Endothelial cell of hepatic sinusoid (primary cell): ENCODE measurements around the gene ASIC2.

ENCODE experiments used
- in situ Hi-C: cut with HindIII; loops from 2 replicates; pipeline ENCODE4 v1.10.0; 2017; ENCODE audit warnings: low sequenced_read_pairs

ASIC2 gene

DNA sequence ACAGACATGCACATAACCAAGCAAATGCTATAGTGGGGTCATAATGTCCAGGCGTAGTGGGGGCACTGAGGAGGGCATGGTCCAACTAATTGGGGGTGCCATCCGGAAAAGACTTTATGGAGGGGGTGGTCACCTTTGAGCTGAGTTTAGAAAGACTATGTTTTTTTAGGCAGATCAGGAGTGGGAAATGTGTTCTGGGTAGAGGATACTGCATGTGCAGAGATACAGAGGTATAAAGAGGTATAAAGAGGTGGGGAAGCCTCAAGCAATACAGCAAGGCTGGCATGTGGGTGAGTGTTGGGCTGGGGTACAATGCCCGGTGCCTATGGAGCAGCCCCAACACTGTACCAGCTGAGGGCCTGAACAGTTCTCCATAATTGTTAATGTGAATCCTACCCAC, 248.3 kb downstream of the ASIC2 start:
- in situ Hi-C loops, result no loop called here

DNA sequence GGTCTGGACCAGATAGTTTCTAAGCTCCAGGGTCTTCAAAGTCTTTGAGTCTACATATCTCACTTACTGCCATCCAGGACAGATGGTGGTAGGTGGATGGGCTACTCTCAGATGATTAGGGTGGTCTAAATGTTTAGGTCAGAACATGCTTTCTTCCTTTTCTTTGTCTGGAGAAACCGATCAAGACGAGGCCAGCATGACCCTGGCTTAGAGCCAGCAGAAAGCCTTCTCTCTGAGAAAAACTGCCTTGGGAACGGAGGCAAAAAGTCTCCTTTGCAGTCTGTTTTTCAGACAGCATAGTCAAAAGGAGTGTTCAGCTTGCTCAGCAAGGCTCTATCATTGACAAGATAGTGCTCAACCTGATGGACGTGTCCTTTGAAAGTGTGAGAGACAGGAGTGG, 252.6 kb downstream of the ASIC2 start:
- in situ Hi-C loops, result no loop called here

DNA sequence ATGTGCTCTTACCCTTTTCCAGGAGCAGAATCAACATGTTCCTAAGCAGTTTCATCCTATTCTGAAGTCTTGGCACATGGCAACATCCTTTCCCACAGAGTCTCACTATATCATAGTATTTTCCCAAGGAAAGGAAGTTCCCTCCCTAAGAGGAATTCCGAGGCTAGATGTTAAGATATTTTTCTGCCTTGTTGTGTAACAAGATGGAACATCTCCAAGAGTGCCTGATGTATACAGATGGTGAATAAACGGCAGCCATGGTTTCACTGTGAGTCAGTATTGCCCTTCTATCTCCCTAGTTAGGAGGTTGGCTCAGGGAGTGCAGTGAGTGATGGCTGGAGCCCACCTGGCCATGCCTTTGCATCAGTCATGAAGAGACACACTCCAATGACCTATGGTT, 253.2 kb downstream of the ASIC2 start:
- in situ Hi-C loops, result no loop called here

DNA sequence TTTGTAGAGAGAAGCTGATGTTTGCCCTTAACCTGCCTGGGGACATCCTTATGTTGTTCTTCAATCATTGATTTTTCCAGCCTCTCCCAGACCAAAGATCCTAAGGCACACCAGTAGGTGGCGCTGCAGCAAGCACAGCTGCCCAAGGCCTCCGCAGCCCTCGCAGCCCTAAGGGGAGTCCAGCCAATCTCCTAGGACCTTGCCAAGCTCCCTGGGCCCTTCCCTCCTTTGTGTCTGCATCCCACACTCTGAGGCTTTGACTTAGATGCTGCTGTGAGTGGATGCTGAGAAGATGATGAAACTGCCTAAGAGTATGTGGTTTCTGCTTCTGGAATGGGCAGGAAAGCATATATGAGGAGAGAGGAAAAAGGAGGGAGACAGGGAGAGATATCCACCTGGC, 254.4 kb downstream of the ASIC2 start:
- in situ Hi-C loops, result no loop called here

DNA sequence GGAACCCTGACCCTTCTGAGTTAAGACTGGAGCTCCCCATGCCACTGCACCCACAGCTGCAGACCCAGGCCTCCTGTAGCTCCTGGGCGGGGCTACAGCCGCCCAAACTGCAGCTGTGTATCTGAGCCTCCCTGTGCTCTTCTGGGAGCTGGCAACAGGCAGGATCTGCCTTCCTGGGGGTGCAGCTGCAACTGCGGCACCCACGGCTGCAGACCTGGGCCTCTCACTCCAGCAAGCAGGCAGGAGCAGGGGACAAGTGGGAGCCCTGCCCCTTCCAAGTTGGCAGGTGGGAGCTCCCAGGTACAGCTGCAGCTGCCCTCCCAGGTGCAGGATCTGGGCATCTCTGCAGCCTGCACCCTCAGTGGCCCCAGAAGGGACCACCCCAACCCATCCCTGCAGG, 259.9 kb downstream of the ASIC2 start:
- in situ Hi-C loops, result no loop called here

DNA sequence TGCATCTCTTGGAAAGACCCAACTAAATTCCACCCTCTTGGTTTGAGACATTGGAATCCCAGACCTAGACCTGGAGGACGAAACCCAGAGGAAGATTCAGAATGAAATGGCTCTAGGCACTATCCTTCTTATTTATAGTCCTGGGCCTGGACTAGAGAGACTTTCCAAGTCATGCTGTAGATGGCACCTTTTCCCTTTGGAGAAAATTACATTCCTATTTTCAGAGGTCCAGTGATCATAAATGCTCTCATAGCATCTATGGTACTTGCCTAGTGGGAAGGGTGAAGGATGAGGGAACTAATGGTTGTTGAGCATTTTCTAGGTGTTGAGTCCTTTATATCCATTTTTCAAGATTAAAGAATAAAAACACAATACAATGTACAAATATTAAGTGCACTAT, 264.3 kb downstream of the ASIC2 start:
- in situ Hi-C loops, result no loop called here

DNA sequence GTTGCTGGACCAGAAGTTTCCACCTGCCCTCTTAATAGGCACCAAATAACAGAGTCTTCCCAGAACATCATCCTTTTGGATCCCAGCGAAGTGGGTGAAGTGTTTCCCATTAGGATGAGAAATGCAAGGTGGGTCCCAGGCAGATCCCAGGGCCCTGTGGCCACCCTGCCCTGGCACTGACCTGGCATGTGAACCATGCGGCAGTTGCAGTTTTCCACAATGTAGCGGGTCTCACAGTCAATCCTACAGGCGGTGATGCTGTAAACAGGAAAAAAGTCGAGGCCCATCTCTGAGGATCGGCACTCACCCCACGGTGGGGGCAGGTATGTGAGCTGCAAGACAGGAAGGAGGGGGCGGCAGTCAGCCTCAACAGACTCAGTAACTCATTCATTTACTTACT, 265.0 kb downstream of the ASIC2 start:
- in situ Hi-C loops, result no loop called here

DNA sequence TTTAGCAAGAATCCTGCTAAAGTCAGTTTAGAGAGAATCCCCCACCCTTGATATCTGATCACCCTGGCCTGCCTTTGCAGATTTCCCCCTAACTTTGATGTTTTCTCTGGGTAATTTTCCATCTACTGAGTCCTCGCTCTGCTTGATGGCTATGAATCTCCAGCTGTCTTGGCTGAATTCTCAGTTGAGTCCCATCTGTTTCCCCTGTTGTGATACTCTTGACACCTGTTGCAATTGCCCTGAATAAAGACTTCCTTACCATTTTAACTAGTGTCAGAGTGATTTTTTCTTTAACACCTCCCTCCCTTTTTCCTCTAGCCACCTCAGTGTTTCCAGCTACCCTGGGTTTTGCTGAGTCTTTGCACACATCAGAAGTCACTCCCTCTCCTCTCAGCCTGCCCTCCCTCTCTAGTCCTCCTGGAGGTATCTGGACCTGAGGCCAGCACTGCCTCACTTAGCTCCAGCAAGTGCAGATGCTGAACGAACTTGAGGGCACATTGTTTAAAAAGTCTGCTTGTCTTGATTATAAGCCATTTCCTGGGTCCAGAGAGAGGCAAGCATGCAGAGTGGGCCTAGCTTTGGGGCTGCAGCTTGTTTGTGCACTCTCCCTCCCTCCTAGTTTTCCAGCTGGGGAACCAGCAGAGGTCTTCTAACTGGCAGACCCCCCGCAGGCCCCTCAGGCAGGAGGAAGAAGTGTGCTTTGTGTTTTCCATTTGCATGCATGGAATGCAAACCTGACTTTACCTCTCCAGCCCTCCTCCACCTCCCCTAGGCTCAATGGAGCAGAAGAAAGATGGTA, 268.2 kb downstream of the ASIC2 start:
- in situ Hi-C loops, result no loop called here

DNA sequence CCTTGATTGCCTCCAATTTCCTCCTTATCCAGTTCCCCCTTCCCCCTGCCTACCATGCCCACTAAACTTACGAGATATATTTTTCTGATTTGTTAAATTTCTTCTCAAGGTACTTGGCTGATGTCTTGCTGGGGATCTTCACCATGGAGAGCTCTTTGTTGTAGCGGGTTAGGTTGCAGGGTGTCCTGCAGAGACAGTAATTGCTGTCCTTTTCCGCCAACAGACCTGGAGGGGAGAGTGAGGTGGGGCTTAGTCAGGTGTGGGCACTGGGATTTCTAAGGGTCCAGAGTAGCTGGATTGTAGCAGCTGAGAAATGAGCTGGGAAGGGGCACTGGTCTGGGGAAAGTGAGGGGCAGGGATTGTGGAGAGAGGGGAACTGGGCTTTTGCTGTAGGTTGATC, 269.3 kb downstream of the ASIC2 start:
- in situ Hi-C loops, result no loop called here

DNA sequence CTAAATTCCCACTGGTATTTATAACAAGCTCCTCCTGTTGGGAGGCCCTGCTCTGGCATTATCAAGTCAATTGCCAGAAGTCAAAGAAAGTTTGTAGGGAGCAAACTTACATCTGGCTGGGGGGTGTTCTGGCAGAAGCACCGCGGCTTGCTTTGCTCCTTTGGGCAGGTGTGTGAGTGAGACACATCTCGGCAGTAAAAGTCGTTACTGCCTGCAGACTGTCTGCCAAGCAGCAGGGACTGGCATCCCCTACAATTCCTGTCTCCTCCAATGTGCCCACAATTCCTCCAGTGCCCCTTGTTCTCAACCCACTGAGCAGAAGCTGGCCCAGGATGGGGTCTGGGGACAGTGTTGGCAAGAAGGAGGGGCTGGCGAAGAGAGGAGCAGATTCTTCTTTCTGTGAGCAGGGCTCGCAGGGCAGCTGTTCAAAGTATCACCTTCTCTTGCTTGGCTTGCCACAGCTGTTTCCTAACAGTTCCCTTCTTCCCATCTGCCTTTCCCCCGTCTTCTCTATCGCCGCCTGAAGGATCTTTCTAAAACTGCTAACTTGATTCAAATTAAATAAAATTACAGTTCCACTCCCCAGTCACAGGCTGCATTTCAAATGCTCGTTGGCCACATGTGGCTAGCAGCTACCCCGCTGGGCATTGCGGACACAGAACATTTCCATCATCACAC, 271.2 kb downstream of the ASIC2 start:
- in situ Hi-C loops, result no loop called here

DNA sequence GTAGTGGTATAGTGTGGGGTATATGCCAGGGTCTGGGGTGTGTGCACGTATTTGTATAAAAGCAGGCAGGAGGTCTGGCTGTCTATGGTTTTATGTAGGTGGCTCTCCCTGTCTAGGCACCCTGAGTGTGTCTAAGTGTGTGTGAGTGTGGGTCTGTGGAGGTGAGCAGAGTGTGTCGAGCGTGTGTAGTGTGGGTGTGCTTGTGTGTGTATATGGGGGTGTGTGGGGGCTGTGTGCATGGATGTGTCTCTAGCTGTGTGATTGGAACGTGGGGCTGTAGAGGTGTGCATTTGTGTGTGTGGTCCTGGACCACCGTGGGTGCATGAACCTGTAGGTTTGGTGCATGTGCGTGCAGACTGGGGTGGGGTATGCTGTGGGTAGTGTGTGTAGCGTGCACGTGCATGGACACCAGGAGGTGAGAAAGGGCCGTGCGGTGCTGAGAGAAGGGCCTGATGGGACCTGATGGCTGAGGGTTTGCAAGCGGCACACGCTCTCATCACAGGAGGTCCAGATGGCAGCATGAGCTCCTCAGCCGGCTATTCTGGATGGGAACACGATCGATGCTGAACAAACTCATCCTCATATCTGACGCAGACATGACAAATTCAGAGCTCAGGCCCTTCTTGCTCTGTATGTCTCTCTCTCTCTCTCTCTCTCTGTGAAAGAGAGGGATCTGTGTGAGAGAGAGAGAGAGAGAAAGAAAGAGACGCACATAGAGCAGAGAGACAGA, 273.8 kb downstream of the ASIC2 start:
- in situ Hi-C loops, result no loop called here

DNA sequence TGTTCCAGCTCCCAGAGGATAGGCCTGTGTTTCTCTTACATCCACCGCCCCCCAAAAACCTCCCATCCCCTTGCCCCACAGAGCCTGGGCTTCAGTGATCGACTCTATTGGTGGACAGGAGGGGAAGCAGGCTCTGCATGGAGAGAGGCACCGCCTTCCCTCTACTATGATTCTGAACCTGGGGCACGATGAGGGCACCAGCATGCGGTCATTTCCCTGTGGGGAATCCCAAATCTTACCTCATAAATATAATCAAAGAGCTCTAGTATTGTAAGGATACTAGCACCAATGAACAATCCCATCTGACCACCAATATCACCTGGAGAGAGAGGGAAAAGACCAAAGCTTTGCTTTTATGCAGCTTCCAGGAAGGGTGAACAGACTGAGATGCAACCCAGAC, 275.7 kb downstream of the ASIC2 start:
- in situ Hi-C loops, result no loop called here

DNA sequence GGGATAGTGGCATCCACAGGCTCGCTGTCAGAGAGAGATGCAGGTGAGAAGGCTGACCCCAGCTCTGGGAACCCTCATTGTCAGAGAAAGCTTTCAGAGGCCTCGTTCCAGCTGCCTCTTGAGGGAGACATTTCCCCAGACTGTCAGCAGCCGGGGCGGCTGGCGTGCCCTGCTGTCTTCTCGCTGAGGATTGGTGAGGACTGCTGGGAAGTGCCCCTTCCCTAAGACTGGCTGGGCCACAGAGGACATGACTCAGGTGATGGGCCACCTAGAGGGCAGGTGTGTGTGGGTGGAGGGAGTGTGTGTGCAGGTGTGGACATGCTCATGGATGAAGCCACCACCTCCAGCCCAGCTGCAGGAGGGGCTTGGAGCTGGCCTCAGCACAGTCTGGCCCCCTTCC, 276.2 kb downstream of the ASIC2 start:
- in situ Hi-C loops, result no loop called here

DNA sequence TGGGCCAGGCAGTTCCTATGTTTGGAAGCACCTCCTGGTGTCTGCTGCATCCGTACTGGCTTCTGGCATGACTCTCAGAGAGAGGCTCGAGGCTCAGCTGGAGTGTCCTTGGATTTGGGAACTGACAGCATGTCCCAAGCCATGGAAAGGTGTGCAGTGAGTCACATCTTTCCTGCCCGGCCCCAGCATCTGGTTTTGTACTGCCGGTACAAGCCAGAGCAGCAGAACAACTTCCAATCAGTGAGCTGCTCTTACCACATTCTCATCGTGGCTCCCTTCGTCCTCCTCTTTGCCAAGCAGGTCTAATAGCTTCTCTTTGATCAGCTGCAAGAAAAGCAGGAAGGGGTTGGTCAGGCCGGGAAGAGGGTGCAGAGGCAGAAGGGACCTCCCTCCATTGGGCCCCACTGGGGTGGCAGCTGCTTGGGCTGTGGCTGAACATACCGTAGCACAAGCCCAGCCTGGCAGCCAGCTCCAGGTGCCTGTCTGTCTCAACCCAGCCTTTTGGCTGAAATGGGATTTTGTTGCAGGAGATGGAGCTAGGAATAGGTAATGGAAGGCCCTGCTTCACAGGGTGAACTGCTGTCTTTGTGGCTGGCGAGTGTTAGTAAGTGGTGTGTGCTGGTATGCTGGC, 277.3 kb downstream of the ASIC2 start:
- in situ Hi-C loops, result no loop called here

DNA sequence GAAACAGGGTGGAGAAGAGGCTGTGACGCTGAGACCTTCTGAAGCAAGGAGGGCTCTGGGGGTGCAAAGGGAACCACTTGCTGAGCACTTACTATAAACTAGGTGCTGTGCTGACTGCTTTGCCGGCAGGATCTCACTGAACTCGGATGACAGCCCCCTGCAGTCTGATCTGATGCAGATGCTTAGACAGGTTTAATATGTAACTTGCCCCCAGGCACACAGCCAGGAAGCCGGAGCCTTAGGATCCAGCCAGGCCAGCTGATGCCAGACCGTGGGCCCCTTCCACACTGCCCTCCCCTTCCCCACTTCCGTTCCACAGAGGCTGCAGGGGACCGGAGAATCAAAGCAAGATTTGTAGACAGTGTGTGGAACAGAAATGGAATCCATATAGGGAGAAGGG, 278.3 kb downstream of the ASIC2 start:
- in situ Hi-C loops, result no loop called here

DNA sequence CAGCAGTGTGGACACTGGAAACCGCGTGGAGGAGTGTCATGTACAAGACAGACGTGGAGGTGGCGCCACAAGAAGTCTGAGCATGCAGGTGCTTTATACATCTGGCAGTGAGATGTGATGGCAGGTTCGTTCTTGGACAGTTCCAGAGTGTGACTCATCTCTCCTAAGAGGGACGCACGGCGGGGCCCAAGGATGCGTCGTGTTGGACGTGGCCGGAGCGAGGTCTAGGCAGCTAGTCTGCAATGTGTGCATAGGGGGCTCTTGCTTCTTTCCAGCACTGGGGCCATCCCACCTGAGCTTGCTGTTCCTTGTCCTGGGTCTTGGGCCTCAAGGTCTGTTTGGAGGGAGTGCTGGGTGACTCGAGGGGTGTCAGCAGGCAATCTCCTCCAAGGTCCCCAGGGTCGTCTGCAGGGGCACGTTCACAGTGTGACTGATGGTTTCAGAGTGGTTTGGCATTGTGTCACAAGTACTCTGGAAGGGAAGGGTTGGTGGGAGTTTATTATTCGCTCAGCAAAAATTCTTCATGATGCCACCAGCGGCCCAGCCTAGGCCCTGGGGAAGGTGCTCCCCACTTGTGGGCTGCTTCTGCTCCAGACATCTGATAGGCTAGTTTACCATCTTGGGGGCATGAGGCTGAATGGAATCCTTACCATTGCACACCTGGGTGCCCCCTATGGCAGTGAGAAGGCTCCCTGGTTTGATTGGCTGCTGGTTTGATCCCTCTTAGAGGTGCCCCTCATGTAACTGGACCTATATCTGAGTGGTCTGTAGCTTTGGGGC, 279.3 kb downstream of the ASIC2 start:
- in situ Hi-C loops, result no loop called here

DNA sequence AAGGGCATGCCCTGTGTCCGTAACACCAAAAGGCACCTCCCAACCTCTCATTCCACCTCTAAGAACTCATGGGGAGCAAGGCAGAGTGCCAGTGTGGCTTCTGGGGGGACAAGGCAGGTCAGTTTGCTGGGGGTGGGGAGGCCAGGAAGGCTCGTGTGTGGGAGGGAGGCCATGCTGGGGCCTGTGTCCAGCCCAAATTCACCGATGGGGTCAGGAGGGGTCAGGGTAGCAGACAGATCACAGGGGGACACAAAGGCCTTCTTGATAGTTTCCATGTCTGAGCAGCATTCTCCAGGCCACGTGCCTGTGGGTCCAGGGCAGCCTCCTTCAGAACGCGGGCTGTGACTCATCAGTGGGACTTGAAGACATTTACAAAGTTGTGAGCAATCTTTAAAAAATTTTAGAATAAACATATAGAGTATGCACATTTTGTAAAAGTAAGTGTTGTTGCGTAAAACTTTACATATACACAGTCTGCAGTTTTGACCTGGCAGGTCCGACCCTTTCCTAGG, 280.5 kb downstream of the ASIC2 start:
- in situ Hi-C loops, result no loop called here

DNA sequence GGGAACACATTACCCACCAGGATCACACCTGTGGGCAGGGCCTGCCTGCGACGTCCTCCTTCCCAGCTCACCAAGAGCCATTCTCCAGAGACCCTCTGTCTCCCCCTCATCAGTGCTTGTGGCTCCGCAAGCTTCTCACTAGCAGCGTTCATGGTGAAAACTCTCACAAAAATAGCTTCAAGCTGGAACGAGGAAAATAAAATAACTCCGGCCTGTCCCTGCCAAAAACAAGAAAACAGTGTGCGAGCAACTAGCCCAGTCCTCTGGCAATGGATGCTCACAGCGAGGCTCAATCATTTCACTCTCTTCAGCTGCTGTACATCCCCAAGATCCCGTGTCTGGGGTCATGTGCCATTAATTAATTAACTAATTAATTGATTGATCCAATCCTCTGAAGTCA, 283.5 kb downstream of the ASIC2 start:
- in situ Hi-C loops, result no loop called here

DNA sequence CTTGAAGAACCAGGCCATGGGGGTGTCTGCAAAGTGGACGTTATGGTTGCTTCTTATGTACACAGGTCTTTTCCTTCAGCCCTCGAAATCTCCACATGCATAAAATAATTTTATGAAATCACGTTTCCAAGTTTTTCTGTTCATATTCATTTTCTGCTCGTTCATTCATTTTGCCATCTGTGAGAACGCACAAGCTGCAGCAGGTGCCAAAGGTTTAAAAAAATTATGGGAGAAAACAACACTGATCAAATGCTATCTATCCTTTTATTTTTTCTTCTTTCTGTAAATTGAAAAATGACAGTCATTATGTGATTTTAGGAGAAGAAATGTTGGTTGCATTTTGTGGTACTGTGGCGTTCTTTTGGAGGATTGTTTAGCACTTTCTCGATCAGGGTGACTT, 285.9 kb downstream of the ASIC2 start:
- in situ Hi-C loops, result no loop called here

DNA sequence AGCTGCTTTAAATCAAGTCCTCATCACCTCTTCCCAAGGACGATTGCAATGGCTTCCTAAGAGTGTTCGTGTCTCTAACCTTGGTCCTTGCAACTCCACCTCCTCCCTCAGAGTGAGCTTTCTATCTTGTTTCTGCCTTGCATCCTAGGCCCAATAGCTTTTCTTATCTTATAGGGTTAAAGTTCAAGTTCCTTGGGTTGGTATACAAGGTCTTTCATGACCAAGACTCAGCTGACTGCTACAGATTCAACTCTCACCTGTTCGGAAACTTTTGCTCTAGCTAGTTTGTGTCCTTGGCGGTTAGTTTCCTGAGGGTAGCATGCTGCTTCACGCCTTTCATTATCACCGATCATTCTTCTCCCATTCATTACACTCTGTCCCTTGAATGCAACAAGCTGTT, 290.8 kb downstream of the ASIC2 start:
- in situ Hi-C loops, result no loop called here

DNA sequence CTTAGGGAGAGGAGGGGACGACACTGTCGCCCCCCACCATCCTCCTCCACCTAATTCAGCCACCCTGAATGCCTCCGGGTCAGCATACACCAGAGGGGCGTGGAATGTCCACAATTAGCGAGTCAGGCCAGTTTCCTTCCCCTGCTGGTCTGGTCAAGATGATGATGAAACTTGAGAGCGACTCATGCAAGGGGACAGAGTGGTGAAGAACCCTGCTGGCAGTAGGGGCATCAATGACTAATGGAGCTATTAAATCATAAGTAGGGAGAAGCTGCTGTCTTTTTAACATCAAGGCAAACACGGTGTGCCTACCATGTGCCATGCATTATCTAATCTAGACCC, 294.2 kb downstream of the ASIC2 start:
- in situ Hi-C loops, result no loop called here
